CD4-positive, alpha-beta T cell treated with Interleukin-2 at 100 ng/mL for 4 hours (primary cell): Measurements from ENCODE around the gene SERPINB13.
"Not testable (repeated sequence)": the region's sequence is repeated elsewhere in the genome, so short reads cannot be mapped to it uniquely, and the experiment has no call there.

Experiments
- DNase-seq: peaks from one replicate; pipeline ENCODE4 v3.0.0-alpha.2; 2020; ENCODE audit warnings: low spot score

Gene SERPINB13

DNA sequence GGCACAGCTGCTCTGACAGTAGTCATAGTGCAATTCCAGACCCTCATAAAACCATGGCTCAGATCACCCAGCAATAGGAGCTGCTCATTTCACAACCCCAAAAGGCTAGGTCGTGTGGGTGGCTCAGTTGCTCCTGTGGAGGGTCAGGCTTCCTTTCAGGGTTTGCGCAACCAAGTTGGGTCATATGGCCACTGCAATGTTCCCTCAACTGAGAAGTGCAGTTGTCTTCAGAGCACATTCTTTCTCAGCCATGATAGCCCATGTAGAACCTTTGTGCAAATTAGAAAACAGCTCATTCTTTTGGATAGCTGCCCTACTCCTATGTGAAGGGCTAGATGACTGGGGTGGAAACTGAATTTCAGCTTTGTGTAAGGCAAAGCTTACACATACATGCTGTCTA lies 3.2 kb downstream of the SERPINB13 start:
- DNase-seq: no peak

GRCh38 chr18:63590966-63591695 lies 4.0 kb downstream of the SERPINB13 start:
- DNase-seq: no peak

DNA sequence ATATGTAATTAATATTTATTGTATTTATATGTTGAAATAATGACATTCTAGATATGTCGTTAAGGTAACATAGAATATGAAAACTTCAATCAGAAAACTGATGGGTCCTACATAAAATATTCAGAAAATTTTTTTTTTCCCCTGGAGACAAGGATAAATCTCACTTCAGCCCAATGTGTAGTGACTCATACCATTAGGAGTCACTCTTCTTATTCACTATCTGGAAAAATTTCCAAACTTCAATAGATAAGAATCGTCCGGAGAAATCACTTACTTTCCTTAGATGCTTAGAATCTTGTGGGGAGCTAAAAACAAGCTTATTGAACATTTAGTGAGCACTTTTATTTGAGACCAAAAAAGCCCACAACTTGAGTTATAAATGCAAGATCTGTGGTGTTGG lies 4.6 kb downstream of the SERPINB13 start:
- DNase-seq: no peak

DNA sequence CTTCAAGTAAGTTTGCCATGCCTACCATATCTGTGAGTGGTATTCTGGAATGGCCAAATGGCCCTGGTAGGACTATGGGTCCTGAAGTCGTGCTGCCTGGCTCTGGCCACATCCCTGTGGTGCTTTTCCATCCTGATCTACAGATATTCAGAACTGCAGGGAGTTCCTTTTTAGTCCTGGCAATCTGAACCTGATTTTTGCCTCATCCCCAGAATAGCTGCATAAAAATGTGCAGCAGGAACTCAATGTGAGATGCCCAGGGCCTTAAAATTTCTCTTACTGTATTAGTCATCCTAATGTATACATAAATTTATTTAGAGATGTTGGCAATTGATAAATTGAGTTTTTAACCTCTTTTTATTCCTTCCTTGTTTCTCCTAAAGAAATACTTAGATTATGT lies 5.3 kb downstream of the SERPINB13 start:
- DNase-seq: no peak

DNA sequence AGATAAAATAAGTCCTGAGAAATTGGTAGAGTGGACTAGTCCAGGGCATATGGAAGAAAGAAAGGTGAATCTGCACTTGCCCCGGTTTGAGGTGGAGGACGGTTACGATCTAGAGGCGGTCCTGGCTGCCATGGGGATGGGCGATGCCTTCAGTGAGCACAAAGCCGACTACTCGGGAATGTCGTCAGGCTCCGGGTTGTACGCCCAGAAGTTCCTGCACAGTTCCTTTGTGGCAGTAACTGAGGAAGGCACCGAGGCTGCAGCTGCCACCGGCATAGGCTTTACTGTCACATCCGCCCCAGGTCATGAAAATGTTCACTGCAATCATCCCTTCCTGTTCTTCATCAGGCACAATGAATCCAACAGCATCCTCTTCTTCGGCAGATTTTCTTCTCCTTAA lies 9.8 kb downstream of the SERPINB13 start:
- DNase-seq: no peak

GRCh38 chr18:63603355-63603754 lies 16.2 kb downstream of the SERPINB13 start:
- DNase-seq: no peak

GRCh38 chr18:63603772-63604171 lies 16.6 kb downstream of the SERPINB13 start:
- no peak for DNase-seq

DNA sequence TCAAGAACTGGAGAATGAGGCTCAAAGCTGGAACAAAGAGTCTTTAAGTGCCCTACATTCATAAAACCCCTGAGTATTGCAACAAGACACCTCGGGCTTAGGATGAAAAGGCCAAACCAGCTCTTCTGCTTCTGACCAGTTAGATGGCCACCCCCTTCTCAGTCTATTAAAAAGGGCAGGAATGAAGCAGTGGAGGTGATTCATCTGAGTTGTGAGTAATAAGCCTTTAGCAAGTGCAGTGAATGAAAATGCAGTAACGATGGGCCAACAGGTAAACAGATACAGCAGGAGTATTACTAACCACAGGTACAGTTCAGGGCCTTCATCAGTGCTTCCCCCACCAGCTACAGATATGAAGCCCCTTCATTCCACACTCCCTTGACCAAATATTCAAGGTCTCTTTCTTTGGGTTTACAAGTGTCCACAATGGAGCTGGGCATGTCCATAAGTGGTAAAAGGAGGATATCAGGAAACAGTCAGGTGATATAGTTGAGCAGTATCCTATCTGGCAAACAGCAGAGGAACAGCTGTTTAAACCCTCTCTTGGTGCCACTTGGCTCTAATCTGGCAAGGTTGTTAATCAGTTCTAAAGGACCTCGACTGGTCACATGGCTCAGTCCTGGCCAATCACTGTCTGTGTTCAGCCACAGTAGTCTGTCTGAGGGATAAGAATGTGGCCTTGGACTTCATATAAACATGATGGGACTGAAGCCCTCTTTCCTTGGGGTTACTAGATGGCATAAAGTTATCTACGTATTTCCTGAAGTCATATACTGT lies 17.8 kb downstream of the SERPINB13 start:
- DNase-seq: no peak

DNA sequence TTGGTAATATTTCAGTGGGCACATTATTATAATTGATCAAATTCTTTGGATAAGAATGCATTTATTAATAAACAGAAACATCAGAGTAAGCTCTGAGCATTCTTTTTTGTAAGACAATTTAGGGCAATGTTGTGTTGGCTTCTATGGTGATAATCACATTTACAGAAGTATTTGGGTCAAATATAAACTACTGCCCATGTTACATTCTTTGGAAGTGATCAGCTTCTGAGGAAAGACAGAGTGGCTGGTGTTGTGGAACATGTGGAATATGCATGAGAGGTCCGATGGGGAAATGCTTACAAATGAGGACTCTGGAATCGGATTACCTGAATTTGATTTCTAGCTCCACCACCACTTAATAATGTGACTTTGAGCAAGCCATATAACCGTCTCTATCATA lies 19.4 kb downstream of the SERPINB13 start:
- no peak for DNase-seq

DNA sequence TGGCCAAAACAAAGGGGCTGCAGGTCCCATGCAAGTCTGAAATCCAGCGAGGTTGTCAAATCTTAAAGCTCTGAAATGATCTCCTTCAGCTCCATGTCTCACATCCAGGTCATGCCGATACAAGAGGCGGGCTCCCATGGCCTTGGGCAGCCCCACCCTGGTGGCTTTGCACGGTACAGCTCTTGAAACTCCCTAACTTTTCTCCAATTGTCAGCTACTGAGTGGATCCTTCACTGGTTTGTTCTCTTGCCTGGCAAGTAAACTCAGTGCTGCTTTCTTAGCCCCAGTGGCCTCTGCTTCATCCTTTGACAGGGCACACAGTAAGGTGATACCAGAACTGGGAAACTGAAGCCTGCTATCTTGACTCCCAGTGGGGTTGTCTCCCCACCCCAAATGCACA lies 26.3 kb downstream of the SERPINB13 start:
- no peak for DNase-seq

DNA sequence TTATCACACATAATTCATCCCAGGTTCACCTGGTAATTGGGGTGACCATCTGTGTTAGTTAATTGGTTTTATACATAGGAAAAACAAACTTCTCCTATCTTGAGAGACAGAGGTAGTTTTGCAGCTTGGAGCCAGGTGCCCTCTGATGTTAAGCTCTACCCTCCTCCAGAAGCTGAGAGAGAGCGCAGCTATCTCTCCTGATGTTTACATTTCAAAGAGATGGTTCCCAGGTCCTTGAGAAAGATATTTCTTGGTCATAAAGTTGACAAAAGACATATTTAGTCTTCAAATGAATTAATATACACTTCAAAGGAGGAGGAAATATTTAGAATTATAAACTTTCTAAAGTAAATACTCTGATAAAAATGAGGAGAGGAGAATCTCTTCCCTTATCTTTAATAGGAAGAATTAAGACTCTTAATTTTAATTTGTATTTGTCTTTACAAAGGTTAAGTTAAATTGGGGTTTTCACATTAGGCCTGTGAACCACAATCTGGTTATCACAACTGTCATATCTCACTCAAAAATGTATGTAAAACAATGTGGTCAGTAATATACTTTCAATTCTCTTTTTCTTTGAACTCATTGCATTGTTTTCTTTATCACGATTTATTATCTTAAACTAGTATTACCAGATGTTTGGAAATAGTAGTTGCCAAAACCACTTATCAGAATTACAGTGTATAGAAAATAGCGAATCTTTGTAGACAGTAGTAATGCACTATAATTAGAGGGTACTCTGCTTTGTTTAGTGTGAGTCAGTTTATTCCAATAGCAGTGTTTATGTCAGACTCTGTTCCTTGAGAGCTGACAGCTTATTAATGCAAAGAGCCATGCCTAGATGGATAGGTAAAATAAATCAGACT lies 30.1 kb downstream of the SERPINB13 start:
- DNase-seq: no peak

DNA sequence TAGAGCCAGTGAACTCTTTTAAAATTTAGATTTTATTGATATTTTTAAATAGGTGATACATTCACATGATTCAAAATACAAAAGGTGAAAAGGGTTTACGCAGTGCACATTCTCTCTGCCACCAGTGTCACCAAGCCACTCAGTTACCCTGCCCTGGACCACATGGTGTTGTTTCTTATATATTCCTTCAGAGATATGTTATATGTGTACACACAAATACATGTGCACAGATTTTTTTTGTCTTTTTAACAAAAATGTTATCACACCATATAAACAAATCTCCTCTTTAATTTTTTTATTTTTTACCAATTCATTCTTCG lies 30.7 kb downstream of the SERPINB13 start:
- DNase-seq: no peak

GRCh38 chr18:63619661-63620060 lies 32.5 kb downstream of the SERPINB13 start:
- no peak for DNase-seq

DNA sequence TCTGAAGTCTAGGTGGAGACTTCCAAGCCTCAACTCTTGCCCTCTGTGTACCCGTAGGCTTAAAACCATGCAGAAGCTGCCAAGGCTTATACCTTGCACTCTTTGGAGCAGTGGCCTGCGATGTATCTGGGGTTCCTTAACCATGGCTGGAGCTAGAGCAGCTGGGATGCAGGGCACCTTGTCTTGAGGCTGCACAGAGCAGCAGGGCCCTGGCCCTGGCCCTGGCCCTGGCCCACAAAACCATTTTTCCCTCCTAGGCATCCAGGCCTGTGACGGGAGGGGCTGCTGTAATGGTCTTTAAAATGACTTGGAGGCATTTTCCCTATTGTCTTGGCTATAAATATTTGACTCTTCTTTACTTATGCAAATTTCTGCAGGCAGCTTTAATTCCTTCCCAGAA lies 37.7 kb downstream of the SERPINB13 start:
- no peak for DNase-seq

GRCh38 chr18:63626431-63626830 lies 39.3 kb downstream of the SERPINB13 start:
- DNase-seq: no peak

DNA sequence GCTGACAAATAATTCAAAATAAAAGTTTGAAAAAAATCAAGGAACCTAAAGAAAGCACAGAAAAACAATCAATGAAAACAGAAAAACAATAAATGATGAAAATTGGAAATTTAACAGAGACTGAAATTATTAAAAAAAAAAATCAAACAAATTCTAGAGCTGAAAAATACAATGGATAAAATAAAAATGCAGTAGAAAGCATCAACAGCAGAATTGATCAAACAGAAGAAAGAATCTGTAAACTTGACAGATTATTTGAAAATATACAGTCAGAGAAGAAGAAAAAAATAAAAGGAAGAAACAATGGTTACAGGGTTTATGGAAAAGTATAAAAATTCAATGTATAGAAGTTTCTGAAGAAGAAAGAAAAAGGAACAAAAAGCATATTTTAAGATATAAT lies 40.7 kb downstream of the SERPINB13 start:
- no peak for DNase-seq

DNA sequence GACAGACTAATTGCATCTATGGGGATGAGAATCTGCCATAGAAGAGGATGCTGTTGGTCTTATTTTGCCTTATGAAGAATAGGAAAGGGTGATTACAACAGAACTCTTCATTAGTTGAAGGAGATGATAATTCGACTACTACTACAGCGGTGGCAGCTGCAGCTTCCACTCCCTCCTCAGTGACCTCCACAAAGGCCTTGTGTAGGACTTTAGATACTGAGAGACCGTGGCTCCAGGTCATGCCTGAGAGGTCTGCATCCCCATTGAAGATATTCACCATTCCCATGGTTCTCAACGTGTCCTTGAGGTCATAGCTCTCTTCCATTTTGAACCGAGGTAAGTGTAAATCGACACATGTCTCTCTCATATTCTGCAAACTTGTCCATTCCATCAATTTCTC lies 50.6 kb downstream of the SERPINB13 start:
- no peak for DNase-seq

DNA sequence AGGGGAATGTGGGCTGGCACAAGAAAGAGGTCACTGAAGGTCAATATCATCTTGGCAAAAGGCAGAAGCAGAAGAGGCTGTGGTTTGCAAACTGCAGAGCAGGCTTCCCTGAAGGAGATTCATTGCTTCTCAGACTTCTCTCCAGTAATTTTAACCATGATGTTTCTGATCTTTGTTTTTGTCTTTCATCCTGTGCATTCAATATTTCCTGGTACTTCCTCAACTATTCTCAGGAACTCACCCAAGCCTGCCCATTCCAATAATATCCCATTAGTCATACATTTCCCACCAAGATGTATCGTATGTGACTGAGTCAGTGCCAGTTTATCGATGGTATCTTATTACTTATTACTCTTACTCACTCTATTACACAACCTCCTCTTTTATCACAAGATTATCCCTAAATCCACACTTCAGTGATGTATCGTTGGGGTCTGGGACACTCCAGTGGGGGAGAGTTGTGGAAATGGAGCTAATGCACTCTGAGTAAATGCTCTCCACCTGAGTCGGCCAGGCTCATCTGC lies 54.1 kb downstream of the SERPINB13 start:
- not testable (repeated sequence) for DNase-seq

DNA sequence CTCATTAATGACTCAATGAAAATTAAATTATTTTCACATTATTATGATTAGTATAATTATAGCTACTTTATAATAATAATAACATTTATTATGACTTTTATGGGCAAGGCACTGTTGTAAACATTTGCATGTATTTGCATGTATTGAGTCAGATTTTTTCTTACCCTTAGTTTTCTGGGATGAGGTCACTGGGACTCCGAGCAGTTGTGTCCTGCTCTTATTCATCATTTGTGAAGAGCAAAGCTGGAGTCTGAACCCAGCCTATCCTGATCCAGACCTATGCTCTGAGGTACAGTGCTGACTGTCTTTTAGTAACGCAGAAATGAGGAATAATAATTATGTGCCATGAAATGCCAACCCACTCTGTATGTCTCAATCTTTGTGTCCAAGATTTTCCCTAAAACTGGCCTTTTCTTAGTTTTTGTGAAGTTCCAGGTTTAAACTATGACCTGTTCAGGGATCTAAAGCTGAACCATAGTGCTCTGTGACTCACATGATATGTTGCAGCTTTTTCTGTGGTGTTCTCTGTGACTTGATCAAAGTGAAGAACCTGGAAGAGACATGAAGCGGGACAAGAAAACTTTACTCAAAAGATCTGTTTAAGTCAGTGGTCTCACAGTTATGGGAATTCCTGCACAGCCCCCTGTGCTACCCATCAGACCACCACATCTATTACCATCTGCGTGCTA lies 55.7 kb downstream of the SERPINB13 start:
- not testable (repeated sequence) for DNase-seq

GRCh38 chr18:63644142-63644541 lies 57.0 kb downstream of the SERPINB13 start, which contains the start of gene SERPINB4:
TSS of gene SERPINB4 (minus strand) at chr18:63644256. CDS start at chr18:63643577, 679 bp downstream.
- DNase-seq: not testable (repeated sequence)

DNA sequence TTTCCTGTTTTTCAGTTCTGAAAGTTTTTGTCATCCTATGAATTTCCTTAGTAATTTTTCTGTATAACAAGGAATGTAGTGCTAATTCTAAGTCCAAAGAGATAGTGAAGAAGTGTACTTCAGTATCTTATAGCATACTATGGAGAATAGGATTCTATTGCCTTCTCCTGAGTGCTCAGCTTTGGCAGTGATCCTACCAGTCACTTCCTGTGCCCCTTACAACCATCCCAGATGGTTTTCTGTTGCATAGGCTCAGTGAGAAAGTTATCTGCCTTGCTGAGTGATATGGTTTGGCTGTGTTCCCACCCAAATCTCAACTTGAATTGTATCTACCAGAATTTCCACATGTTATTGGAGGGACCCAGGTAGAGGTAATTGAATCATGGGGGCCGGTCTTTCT lies 57.6 kb downstream of the SERPINB13 start:
- DNase-seq: not testable (repeated sequence)

- DNase-seq: no peak
Measured at GRCh38 chr18:63646936-63647335, 59.8 kb downstream of the SERPINB13 start.
